Liver (tissue), 9 donors: Measurements from ENCODE around the gene EPB41L2. TPM values are rescaled to one million over a fixed set of nuclear protein-coding genes. Genes with fewer than 3 reads are reported as not detected.

Source experiments
- DNase-seq: peaks from one replicate; pipeline ENCODE4 v3.0.0-alpha.2; 2017; ENCODE audit warnings: low spot score
- H3K27ac ChIP-seq, 2 donors: one replicate each; pipeline ENCODE4 v1.7.0; 2013; ENCODE audit warnings: inconsistent platforms in 2 of 2, low read length in 2 of 2, control low read depth in 1 of 2, low read depth in 1 of 2, mild to moderate bottlenecking in 1 of 2
- H3K27me3 ChIP-seq, 4 donors: one replicate each; pipeline versions ENCODE4 v1.6.1 to v1.7.0; 2013; ENCODE audit warnings: low read length in 3 of 4, inconsistent platforms in 1 of 4, mild to moderate bottlenecking in 1 of 4, moderate library complexity in 1 of 4; ENCODE audit not compliant: control insufficient read depth in 4 of 4, insufficient read depth in 4 of 4
- H3K36me3 ChIP-seq, 4 donors: one replicate each; pipeline versions ENCODE4 v1.6.1 to v1.7.0; 2013; ENCODE audit warnings: low read length in 3 of 4, mild to moderate bottlenecking in 3 of 4, low read depth in 1 of 4, moderate library complexity in 1 of 4; ENCODE audit not compliant: control insufficient read depth in 4 of 4, insufficient read depth in 3 of 4
- H3K4me1 ChIP-seq, 4 donors: one replicate each; pipeline versions ENCODE4 v1.6.1 to v1.7.0; 2013; ENCODE audit warnings: low read length in 3 of 4, mild to moderate bottlenecking in 3 of 4, moderate library complexity in 1 of 4; ENCODE audit not compliant: control insufficient read depth in 4 of 4, insufficient read depth in 4 of 4
- H3K4me3 ChIP-seq, 3 donors: one replicate each; pipeline versions ENCODE4 v1.6.1 to v1.7.0; 2013; ENCODE audit warnings: low read length in 3 of 3, control low read depth in 1 of 3, low read depth in 1 of 3, mild to moderate bottlenecking in 1 of 3
- H3K9ac ChIP-seq, 2 donors: one replicate each; pipeline ENCODE4 v1.7.0; 2013; ENCODE audit warnings: low read length in 2 of 2, mild to moderate bottlenecking in 2 of 2, moderate library complexity in 2 of 2, control low read depth in 1 of 2, low read depth in 1 of 2
- H3K9me3 ChIP-seq, 4 donors: one replicate each; pipeline versions ENCODE4 v1.6.1 to v1.7.0; 2013; ENCODE audit warnings: low read length in 3 of 4; ENCODE audit not compliant: control insufficient read depth in 4 of 4
- FOXA1 ChIP-seq: IDR thresholded peaks from 2 replicates; pipeline ENCODE4 v1.6.1; 2016; ENCODE audit warnings: antibody characterized with exemption
- GABPA ChIP-seq, 2 donors: IDR thresholded peaks in 1 of 2; conservative IDR thresholded peaks in 1 of 2; 2 replicates each; pipeline ENCODE4 v1.6.1; 2016; ENCODE audit warnings: antibody characterized with exemption in 2 of 2, mild to moderate bottlenecking in 1 of 2, moderate library complexity in 1 of 2
- HNF4A ChIP-seq, 2 donors: conservative IDR thresholded peaks; 2 replicates each; pipeline ENCODE4 v1.6.1; 2016; ENCODE audit warnings: antibody characterized with exemption in 2 of 2, mild to moderate bottlenecking in 2 of 2
- JUND ChIP-seq, 2 donors: IDR thresholded peaks; 2 replicates each; pipeline ENCODE4 v1.6.1; 2016; ENCODE audit warnings: antibody characterized with exemption in 2 of 2
- RAD21 ChIP-seq, 2 donors: IDR thresholded peaks; 2 replicates each; pipeline ENCODE4 v1.6.1; 2016; ENCODE audit warnings: antibody characterized with exemption in 2 of 2, mild to moderate bottlenecking in 2 of 2
- RXRA ChIP-seq, 2 donors: IDR thresholded peaks; 2 replicates each; pipeline ENCODE4 v1.6.1; 2017 to 2018; ENCODE audit warnings: antibody characterized with exemption in 2 of 2, mild to moderate bottlenecking in 1 of 2
- TAF1 ChIP-seq: conservative IDR thresholded peaks from 2 replicates; pipeline ENCODE4 v1.6.1; 2016; ENCODE audit warnings: antibody characterized with exemption, mild to moderate bottlenecking
- YY1 ChIP-seq: IDR thresholded peaks from 2 replicates; pipeline ENCODE4 v1.6.1; 2016; ENCODE audit warnings: antibody characterized with exemption, mild to moderate bottlenecking
- ZBTB33 ChIP-seq: IDR thresholded peaks from 2 replicates; pipeline ENCODE4 v1.6.1; 2016; ENCODE audit warnings: antibody characterized with exemption
- WGBS: extraction: QIAGEN DNeasy Blood & Tissue Kit; methylation state at CpG from one replicate; pipeline ENCODE4 v1.1.7; 2013; 5-methylcytosine and 5-hydroxymethylcytosine counted together
- polyA plus RNA-seq, 2 donors: library from polyadenylated mRNA; stranded (reverse) in 1 of 2; unstranded in 1 of 2; fragments of 200-250 nt in 1 of 2; fragments of >200 nt in 1 of 2; fragmentation: Nextera tagmentation in 1 of 2; extraction: Ambion mirVana in 1 of 2; gene quantifications; one replicate each; pipeline versions ENCODE4 v1.2.1 to v1.2.3, GENCODE V29; 2013 to 2015
- total RNA-seq, 2 donors: library from RNA; depleted of rRNA; stranded (reverse); fragments of >200 nt; gene quantifications; one replicate each; pipeline ENCODE4 v1.2.3, GENCODE V29; 2014
- TF ChIP-seq, protein P1 (sequence below): IDR thresholded peaks from 2 replicates; pipeline ENCODE4 v1.6.1; 2016; ENCODE audit warnings: antibody characterized with exemption, mild to moderate bottlenecking
- donor health status: healthy.
- donor health status: healthy.
- donor health status: healthy.
- donor health status: healthy.
- donor health status: healthy.

EPB41L2 gene
- total and polyA plus RNA-seq, 4 donors, result 10.0 to 43.3 (median 18.7) TPM

- Histone ChIP-seq H3K4me1 (peaks cover 0 to 5% (median 0%) of the 10 kb centered on the region in 4 donors), H3K27me3 (no peaks in the 10 kb centered on the region), H3K9ac (no peak overlapping the region), H3K27ac (no peak overlapping the region), H3K36me3 (no peaks in the 10 kb centered on the region), H3K4me3 (no peak overlapping the region), H3K9me3 (no peaks in the 10 kb centered on the region)
- WGBS, result 91% methylated on average over 8 of the region's 8 CpGs
- TF ChIP-seq JUND (IDR thresholded peaks at IDR 0.05), result no peak
- TF ChIP-seq ZBTB33, result no peak
- TF ChIP-seq GABPA (IDR thresholded peaks at IDR 0.05 in 1 of 2, conservative IDR thresholded peaks at IDR 0.05 in 1 of 2), result no peak
- no peak for TF ChIP-seq RAD21 (IDR thresholded peaks at IDR 0.05)
- TF ChIP-seq FOXA1, result no peak
- TF ChIP-seq YY1, result no peak
- TF ChIP-seq TAF1, result no peak
- no peak for TF ChIP-seq RXRA (IDR thresholded peaks at IDR 0.05)
- DNase-seq, result no peak
These were observed 96.6 kb downstream of the EPB41L2 start for GRCh38 chr6:130966344-130966980.

DNA sequence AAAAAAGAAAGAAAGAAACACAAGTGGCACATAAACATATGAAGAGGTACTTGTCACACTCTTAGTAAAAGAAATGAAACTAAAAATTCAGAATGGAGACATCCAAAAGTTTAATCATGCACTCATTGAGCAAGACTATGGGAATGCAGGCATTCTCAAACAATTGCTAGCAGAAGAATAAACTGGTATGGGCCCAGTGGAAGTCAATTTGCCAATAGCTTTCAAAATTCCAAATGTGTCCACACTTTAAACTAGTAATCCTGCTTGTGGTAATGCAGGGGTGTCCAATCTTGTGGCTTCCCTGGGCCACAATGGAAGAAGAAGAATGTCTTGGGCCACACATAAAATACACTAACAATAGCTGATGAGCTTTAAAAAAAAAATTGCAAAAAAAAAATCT lies 97.4 kb downstream of the EPB41L2 start:
- no peak overlapping the region for H3K27ac ChIP-seq
- TF ChIP-seq HNF4A (conservative IDR thresholded peaks at IDR 0.05), result no peak
- peak; percentile 17 for TF ChIP-seq YY1
- no peaks in the 10 kb centered on the region for H3K27me3 ChIP-seq
- DNase-seq, result no peak
- no peaks in the 10 kb centered on the region for H3K9me3 ChIP-seq
- H3K9ac ChIP-seq, result no peak overlapping the region
- no peaks in the 10 kb centered on the region for H3K36me3 ChIP-seq
- H3K4me1 ChIP-seq, result peaks cover 0 to 5% (median 0%) of the 10 kb centered on the region in 4 donors
- no peak overlapping the region for H3K4me3 ChIP-seq

GRCh38 chr6:130964808-130965604 lies 98.0 kb downstream of the EPB41L2 start:
- no peaks in the 10 kb centered on the region for H3K9me3 ChIP-seq
- H3K4me1 ChIP-seq, result peaks cover 0 to 2% (median 0%) of the 10 kb centered on the region in 4 donors
- H3K27me3 ChIP-seq, result no peaks in the 10 kb centered on the region
- no peak overlapping the region for H3K4me3 ChIP-seq
- TF ChIP-seq, protein P1, sequence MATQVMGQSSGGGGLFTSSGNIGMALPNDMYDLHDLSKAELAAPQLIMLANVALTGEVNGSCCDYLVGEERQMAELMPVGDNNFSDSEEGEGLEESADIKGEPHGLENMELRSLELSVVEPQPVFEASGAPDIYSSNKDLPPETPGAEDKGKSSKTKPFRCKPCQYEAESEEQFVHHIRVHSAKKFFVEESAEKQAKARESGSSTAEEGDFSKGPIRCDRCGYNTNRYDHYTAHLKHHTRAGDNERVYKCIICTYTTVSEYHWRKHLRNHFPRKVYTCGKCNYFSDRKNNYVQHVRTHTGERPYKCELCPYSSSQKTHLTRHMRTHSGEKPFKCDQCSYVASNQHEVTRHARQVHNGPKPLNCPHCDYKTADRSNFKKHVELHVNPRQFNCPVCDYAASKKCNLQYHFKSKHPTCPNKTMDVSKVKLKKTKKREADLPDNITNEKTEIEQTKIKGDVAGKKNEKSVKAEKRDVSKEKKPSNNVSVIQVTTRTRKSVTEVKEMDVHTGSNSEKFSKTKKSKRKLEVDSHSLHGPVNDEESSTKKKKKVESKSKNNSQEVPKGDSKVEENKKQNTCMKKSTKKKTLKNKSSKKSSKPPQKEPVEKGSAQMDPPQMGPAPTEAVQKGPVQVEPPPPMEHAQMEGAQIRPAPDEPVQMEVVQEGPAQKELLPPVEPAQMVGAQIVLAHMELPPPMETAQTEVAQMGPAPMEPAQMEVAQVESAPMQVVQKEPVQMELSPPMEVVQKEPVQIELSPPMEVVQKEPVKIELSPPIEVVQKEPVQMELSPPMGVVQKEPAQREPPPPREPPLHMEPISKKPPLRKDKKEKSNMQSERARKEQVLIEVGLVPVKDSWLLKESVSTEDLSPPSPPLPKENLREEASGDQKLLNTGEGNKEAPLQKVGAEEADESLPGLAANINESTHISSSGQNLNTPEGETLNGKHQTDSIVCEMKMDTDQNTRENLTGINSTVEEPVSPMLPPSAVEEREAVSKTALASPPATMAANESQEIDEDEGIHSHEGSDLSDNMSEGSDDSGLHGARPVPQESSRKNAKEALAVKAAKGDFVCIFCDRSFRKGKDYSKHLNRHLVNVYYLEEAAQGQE, result no peak
- DNase-seq, result no peak
- no peak overlapping the region for H3K9ac ChIP-seq
- 82% methylated on average over 5 of the region's 5 CpGs for WGBS
- H3K36me3 ChIP-seq, result no peaks in the 10 kb centered on the region
- no peak overlapping the region for H3K27ac ChIP-seq
